22Rv1 (cell line): ENCODE data around the gene UCK1.

Experiments
- CTCF ChIP-seq: fragments of 450-650 bp; IDR thresholded peaks from 2 replicates; pipeline ENCODE4 v1.5.1; 2017; ENCODE audit warnings: mild to moderate bottlenecking
- ZFX ChIP-seq: fragments of 450-650 bp; IDR thresholded peaks from 2 replicates; pipeline ENCODE4 v1.6.1; 2017; ENCODE audit warnings: antibody characterized with exemption, borderline replicate concordance

DNA sequence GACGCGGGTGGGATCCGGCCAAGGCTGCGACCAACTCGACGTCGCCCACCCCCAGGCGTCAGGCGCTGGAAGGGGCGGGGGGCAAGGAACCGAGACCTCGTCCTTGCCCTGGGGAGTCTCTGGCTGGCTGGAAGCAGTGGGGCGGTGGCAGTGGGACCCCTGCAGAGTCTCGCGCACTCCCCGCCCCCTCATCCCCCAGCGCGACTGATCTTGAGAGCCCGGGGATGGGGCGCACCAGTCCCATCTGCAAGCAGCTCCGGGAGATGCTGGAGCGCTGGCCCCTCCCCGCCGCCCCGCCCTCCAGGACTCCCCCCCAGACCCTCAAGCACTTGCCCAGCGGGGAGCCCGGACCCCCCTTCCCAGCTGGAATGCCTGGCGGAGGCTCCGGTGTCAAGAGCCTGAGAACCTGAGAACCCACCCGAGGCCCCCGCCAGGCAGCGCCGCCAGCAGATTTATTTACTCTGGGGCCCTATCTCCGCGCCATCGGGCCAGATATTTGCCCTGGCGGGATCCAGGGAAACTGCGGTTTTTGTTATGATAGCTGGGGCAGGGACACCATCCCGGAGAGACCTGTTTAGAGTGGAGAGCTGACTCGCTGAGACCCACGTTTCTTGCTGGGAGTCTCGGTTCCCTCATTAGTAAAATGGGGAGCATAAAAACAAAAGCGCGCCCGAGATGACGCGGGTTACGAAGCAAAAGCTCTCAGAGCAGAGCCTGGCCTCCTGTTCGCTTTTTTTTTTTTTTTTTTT is 15.4 kb upstream of the UCK1 start:
- TF ChIP-seq CTCF (no peak), ZFX (no peak)
